HL-60 (cell line): ENCODE results near the gene MUSTN1.
A peak's percentile ranks its signal among the peaks of the same experiment; 100 is the strongest.

ENCODE experiments used
- DNase-seq, 2 experiments: peaks; one replicate each; pipeline ENCODE4 v3.0.0-alpha.2; 2010 to 2020; ENCODE audit warnings: low read depth in 1 of 2, low spot score in 1 of 2
- H3K27ac ChIP-seq: fragments of 250-450 bp; sonication (Bioruptor Pico); replicated peaks from 2 replicates; pipeline ENCODE4 v1.5.1; 2020; ENCODE audit warnings: mild to moderate bottlenecking, moderate library complexity
- H3K27me3 ChIP-seq: fragments of 250-450 bp; sonication (Bioruptor Pico); 2 replicates; pipeline ENCODE4 v1.5.1; 2021; ENCODE audit warnings: mild to moderate bottlenecking, moderate library complexity; ENCODE audit not compliant: insufficient read depth, poor library complexity, severe bottlenecking
- H3K4me3 ChIP-seq: replicated peaks from 2 replicates; pipeline ENCODE4 v1.5.1; 2011; ENCODE audit warnings: mild to moderate bottlenecking, control low read depth, low read length; ENCODE audit not compliant: insufficient read depth
- GABPA ChIP-seq: IDR thresholded peaks from 2 replicates; pipeline ENCODE4 v1.6.1; 2012; ENCODE audit warnings: low read depth
- POLR2AphosphoS5 ChIP-seq: IDR thresholded peaks from 2 replicates; pipeline ENCODE4 v1.6.1; 2012; ENCODE audit warnings: low read depth
- SPI1 ChIP-seq: IDR thresholded peaks from 2 replicates; pipeline ENCODE4 v1.6.1; 2012; ENCODE audit warnings: low read depth, mild to moderate bottlenecking, borderline replicate concordance
- TF ChIP-seq, protein P1 (sequence below): IDR thresholded peaks from 2 replicates; pipeline ENCODE4 v1.6.1; 2012; ENCODE audit warnings: low read depth; ENCODE audit not compliant: insufficient replicate concordance
- TF ChIP-seq, protein P2 (sequence below): IDR thresholded peaks from one replicate; pipeline ENCODE4 v1.5.1; 2011; ENCODE audit warnings: low read length, control low read depth, inconsistent platforms; ENCODE audit not compliant: insufficient read depth

Gene MUSTN1

DNA sequence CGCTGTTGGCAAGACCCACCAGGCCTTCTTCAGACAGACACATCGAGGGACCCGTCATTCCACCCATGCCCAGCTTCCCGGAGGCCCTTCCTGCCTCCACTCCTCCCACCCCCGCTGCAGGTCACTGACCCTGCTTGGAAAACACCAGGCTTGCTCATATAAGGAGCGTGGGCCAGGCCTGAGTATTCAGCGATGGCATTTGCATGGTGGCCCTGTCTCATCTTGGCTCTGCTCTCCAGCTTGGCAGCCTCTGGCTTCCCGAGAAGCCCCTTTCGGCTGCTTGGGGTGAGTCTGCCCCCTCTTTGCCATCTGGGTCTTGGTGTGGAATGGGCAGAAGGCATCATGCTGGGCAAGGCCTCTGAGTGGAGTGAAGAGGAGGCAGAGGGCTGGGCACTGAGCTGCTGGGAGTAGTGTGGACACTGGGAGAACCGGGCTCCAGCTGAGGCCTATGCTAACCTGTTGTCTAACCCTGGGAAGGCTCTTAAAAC, 40.2 kb downstream of the MUSTN1 start, which contains the start of gene ITIH3:
Gene ITIH3, plus strand, starts transcription at position 185 of the 488 bp plus-strand sequence. Its CDS starts 8 bp downstream, at position 193.
- Histone ChIP-seq H3K4me3 (no peak within 1 kb of the TSS), H3K27ac (no peak within 1 kb of the TSS), H3K27me3 (no peaks in the 10 kb centered on the region)
- no peak for DNase-seq
- TF ChIP-seq POLR2AphosphoS5 (no peak), GABPA (no peak), SPI1 (no peak)
- TF ChIP-seq, protein P1, sequence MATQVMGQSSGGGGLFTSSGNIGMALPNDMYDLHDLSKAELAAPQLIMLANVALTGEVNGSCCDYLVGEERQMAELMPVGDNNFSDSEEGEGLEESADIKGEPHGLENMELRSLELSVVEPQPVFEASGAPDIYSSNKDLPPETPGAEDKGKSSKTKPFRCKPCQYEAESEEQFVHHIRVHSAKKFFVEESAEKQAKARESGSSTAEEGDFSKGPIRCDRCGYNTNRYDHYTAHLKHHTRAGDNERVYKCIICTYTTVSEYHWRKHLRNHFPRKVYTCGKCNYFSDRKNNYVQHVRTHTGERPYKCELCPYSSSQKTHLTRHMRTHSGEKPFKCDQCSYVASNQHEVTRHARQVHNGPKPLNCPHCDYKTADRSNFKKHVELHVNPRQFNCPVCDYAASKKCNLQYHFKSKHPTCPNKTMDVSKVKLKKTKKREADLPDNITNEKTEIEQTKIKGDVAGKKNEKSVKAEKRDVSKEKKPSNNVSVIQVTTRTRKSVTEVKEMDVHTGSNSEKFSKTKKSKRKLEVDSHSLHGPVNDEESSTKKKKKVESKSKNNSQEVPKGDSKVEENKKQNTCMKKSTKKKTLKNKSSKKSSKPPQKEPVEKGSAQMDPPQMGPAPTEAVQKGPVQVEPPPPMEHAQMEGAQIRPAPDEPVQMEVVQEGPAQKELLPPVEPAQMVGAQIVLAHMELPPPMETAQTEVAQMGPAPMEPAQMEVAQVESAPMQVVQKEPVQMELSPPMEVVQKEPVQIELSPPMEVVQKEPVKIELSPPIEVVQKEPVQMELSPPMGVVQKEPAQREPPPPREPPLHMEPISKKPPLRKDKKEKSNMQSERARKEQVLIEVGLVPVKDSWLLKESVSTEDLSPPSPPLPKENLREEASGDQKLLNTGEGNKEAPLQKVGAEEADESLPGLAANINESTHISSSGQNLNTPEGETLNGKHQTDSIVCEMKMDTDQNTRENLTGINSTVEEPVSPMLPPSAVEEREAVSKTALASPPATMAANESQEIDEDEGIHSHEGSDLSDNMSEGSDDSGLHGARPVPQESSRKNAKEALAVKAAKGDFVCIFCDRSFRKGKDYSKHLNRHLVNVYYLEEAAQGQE = no peak
- TF ChIP-seq, protein P2, sequence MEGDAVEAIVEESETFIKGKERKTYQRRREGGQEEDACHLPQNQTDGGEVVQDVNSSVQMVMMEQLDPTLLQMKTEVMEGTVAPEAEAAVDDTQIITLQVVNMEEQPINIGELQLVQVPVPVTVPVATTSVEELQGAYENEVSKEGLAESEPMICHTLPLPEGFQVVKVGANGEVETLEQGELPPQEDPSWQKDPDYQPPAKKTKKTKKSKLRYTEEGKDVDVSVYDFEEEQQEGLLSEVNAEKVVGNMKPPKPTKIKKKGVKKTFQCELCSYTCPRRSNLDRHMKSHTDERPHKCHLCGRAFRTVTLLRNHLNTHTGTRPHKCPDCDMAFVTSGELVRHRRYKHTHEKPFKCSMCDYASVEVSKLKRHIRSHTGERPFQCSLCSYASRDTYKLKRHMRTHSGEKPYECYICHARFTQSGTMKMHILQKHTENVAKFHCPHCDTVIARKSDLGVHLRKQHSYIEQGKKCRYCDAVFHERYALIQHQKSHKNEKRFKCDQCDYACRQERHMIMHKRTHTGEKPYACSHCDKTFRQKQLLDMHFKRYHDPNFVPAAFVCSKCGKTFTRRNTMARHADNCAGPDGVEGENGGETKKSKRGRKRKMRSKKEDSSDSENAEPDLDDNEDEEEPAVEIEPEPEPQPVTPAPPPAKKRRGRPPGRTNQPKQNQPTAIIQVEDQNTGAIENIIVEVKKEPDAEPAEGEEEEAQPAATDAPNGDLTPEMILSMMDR = no peak

- Histone ChIP-seq H3K27me3 (no peaks in the 10 kb centered on the region), H3K4me3 (no peak overlapping the region), H3K27ac (no peak overlapping the region)
- TF ChIP-seq, protein P1 = no peak
- TF ChIP-seq SPI1 (no peak), GABPA (no peak), POLR2AphosphoS5 (no peak)
- TF ChIP-seq, protein P2 = no peak
- no peak for DNase-seq
Observed at GRCh38 chr3:52793702-52794611, 40.9 kb downstream of the MUSTN1 start.

DNA sequence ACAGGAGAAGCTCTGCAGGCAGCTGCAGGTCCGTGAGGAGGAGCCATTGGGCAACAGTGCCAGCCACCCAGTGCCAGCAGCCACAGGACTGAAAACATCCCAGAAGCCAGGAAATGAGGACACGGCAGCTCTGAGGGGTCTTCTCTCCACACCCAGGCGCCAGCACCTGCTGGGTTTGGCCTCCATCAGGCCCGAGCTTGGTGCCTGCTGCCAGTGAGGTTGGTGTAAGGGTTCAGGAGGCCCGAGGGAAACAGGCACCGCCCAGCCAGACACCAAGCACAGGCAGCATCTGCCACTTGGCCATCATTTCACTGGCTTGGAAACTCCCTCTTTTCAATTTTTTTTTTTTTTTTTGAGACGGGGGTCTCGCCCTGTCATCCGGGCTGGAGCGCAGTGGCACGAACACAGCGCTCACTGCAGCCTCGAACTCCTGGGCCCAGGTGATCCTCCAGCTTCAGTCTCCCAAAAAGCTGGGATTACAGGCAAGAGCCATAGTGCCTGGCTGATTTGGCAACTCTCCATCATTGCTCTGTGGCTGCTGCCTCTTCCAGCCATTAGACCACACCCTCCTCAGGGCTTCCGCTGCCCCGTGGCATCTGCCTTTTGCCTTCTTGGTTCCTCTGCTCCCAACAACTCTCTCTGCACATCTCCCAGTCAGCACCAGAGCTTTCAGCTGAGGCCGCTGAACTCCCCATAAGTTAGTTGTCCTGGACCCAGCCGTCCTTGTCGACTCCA, 41.7 kb downstream of the MUSTN1 start:
- DNase-seq = peak in 1 of 2 experiments; percentile 16
- Histone ChIP-seq H3K27ac (no peak overlapping the region), H3K27me3 (no peaks in the 10 kb centered on the region), H3K4me3 (no peak overlapping the region)
- no peak for TF ChIP-seq POLR2AphosphoS5
- TF ChIP-seq SPI1 = no peak
- TF ChIP-seq, protein P2 = no peak
- no peak for TF ChIP-seq GABPA
- TF ChIP-seq, protein P1 = no peak
